HG02759 (cell line): Measurements from ENCODE around the gene BID.

Experiments
- ATAC-seq: cut with Tn5 transposase; IDR thresholded peaks from one replicate; pipeline ENCODE4 v1.9.1; 2021; ENCODE audit warnings: mild to moderate bottlenecking, moderate library complexity; ENCODE audit not compliant: unreplicated experiment

Gene BID

GRCh38 chr22:17784776-17785175 lies 10.5 kb upstream of the BID start:
- ATAC-seq = no peak

- ATAC-seq = no peak
These were observed 9.7 kb upstream of the BID start for GRCh38 chr22:17783773-17784480.

- ATAC-seq = no peak
These were observed 9.0 kb upstream of the BID start for GRCh38 chr22:17783312-17783711.

- ATAC-seq = no peak
These were observed 8.4 kb upstream of the BID start for GRCh38 chr22:17782621-17783020.

- no peak for ATAC-seq
These were observed 7.9 kb upstream of the BID start for GRCh38 chr22:17782158-17782557.

GRCh38 chr22:17781319-17782031 lies 7.2 kb upstream of the BID start:
- peak; percentile 52 for ATAC-seq

- ATAC-seq = no peak
These were observed 6.6 kb upstream of the BID start for GRCh38 chr22:17780741-17781318.

- no peak for ATAC-seq
These were observed 6.0 kb upstream of the BID start for GRCh38 chr22:17780116-17780740.

- ATAC-seq = peak; percentile 36
These were observed 5.2 kb upstream of the BID start for GRCh38 chr22:17779286-17780115.

- no peak for ATAC-seq
These were observed 4.2 kb upstream of the BID start for GRCh38 chr22:17778412-17778976.

GRCh38 chr22:17777717-17778044 lies 3.4 kb upstream of the BID start:
- no peak for ATAC-seq

- peak; percentile 25 for ATAC-seq
These were observed 2.9 kb upstream of the BID start for GRCh38 chr22:17777005-17777716.

GRCh38 chr22:17775781-17776465 lies 1.7 kb upstream of the BID start:
- ATAC-seq = no peak

GRCh38 chr22:17774926-17775685 lies 837 bp upstream of the BID start:
- no peak for ATAC-seq

- peak; percentile 38 for ATAC-seq
These were observed 563 bp downstream of the BID start for GRCh38 chr22:17773606-17774205.

GRCh38 chr22:17772958-17773605 lies 1.2 kb downstream of the BID start:
- no peak for ATAC-seq

GRCh38 chr22:17772249-17772957 lies 1.9 kb downstream of the BID start:
- no peak for ATAC-seq
